ENCODE measurements around the gene ABCC12.

ABCC12 gene

DNA sequence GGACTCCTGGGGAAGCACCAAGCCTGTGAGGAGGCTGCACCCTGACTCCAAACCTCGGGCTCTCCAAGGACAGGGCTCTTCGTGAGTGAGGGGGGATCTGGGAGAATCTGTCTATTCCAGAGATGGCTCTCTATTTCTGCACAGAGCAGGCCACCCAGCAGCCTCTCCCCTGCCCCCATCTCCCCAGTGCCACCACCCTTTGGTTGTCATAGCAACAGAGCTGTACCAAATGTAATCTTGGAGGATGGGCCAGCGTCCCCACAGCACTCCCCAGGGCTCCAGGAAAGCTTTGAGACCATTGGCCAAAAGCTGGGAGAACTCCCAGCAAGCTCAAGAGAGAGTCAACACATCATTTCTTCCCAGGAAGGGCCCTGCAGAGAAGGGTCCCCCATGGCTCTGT lies 49.3 kb downstream of the ABCC12 start:
- in situ Hi-C loops (cut with HindIII; ENCODE audit: low sequenced_read_pairs), result no loop called here
